Upper lobe of left lung (tissue), 6 donors: Measurements from ENCODE around the gene NOS1AP. TPM values are rescaled to one million over a fixed set of nuclear protein-coding genes. Genes with fewer than 3 reads are reported as not detected.

Experiments used
- ATAC-seq, 2 donors: fragments of 200-7000 bp; cut with Tn5 transposase; one replicate each; pipeline ENCODE4 v1.9.1; 2022; ENCODE audit warnings: mild to moderate bottlenecking in 2 of 2, moderate library complexity in 2 of 2; ENCODE audit not compliant: low FRiP score in 2 of 2
- DNase-seq, 2 donors: peaks; one replicate each; pipeline ENCODE4 v3.0.0-alpha.2; 2019 to 2020
- H3K27ac ChIP-seq, 4 donors: fragments of 200-600 bp; sonication (generic); one replicate each; pipeline ENCODE4 v1.5.1; 2016 to 2019
- H3K27me3 ChIP-seq, 4 donors: fragments of 200-600 bp; sonication (generic); one replicate each; pipeline ENCODE4 v1.5.1; 2017 to 2019
- H3K36me3 ChIP-seq, 4 donors: fragments of 200-600 bp; sonication (generic); one replicate each; pipeline ENCODE4 v1.5.1; 2016 to 2019
- H3K4me1 ChIP-seq, 4 donors: fragments of 200-600 bp; sonication (generic); one replicate each; pipeline ENCODE4 v1.5.1; 2018 to 2019
- H3K4me3 ChIP-seq, 4 donors: fragments of 200-600 bp; sonication (generic); one replicate each; pipeline ENCODE4 v1.5.1; 2017 to 2019; ENCODE audit warnings: mild to moderate bottlenecking in 2 of 4, moderate library complexity in 1 of 4
- H3K9me3 ChIP-seq, 4 donors: fragments of 200-600 bp; sonication (generic); one replicate each; pipeline ENCODE4 v1.5.1; 2018 to 2019
- EP300 ChIP-seq, 4 donors: sonication (generic); formaldehyde crosslinking; IDR thresholded peaks; one replicate each; pipeline ENCODE4 v1.5.1; 2017; ENCODE audit warnings: antibody characterized with exemption in 4 of 4, control low read depth in 2 of 4
- POLR2A ChIP-seq, 4 donors: fragments of 450-650 bp; IDR thresholded peaks; one replicate each; pipeline ENCODE4 v1.5.1; 2016 to 2017; ENCODE audit warnings: antibody characterized with exemption in 4 of 4, mild to moderate bottlenecking in 2 of 4
- POLR2AphosphoS5 ChIP-seq, 2 donors: sonication (generic); formaldehyde crosslinking; IDR thresholded peaks; one replicate each; pipeline ENCODE4 v1.5.1; 2017; ENCODE audit warnings: antibody characterized with exemption in 2 of 2
- WGBS, 2 donors: methylation state at CpG; one replicate each; pipeline ENCODE4 v1.1.5; 2017 to 2018; 5-methylcytosine and 5-hydroxymethylcytosine counted together
- total RNA-seq, 6 donors: library from RNA; depleted of rRNA in 4 of 6; stranded (reverse); fragments of >200 nt in 4 of 6; gene quantifications; one replicate each; pipeline versions ENCODE4 v1.1.0 to v1.2.1, GENCODE V29; 2016 to 2021
- TF ChIP-seq, protein P1 (sequence below), 6 experiments: fragments of 450-650 bp in 4 of 6; fragments of 200-600 bp in 2 of 6; sonication (generic) in 2 of 6; IDR thresholded peaks; one replicate each; pipeline ENCODE4 v1.5.1; 2016 to 2019; ENCODE audit warnings: antibody characterized with exemption in 6 of 6
- donor health status: DM: no; HTN: no; CAD: no; lungs with moderate emphysema.
- donor health status: DM: no; HTN: yes; CAD: no; lungs with severe emphysema.

NOS1AP gene
- total RNA-seq, 6 donors from 2014 or later = 5.3 to 16.4 (median 6.5) TPM

GRCh38 chr1:162204129-162204822, 134.8 kb downstream of the NOS1AP start:
- Histone ChIP-seq H3K36me3 (no peaks in the 10 kb centered on the region), H3K27ac (no peak overlapping the region), H3K27me3 (no peaks in the 10 kb centered on the region), H3K9me3 (no peaks in the 10 kb centered on the region), H3K4me3 (no peak overlapping the region), H3K4me1 (peaks cover 0 to 11% (median 9%) of the 10 kb centered on the region in 4 donors)
- DNase-seq = no peak
- no peak for TF ChIP-seq POLR2A (IDR thresholded peaks at IDR 0.05)
- no peak for TF ChIP-seq POLR2AphosphoS5 (IDR thresholded peaks at IDR 0.05)
- TF ChIP-seq, protein P1, sequence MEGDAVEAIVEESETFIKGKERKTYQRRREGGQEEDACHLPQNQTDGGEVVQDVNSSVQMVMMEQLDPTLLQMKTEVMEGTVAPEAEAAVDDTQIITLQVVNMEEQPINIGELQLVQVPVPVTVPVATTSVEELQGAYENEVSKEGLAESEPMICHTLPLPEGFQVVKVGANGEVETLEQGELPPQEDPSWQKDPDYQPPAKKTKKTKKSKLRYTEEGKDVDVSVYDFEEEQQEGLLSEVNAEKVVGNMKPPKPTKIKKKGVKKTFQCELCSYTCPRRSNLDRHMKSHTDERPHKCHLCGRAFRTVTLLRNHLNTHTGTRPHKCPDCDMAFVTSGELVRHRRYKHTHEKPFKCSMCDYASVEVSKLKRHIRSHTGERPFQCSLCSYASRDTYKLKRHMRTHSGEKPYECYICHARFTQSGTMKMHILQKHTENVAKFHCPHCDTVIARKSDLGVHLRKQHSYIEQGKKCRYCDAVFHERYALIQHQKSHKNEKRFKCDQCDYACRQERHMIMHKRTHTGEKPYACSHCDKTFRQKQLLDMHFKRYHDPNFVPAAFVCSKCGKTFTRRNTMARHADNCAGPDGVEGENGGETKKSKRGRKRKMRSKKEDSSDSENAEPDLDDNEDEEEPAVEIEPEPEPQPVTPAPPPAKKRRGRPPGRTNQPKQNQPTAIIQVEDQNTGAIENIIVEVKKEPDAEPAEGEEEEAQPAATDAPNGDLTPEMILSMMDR (IDR thresholded peaks at IDR 0.05) = no peak
- no peak for TF ChIP-seq EP300 (IDR thresholded peaks at IDR 0.05)
- WGBS, 2 donors = 53 to 63% methylated on average over 7 of the region's 7 CpGs
- no peak for ATAC-seq

- no peak for ATAC-seq
- 74 to 76% methylated on average over 1 of the region's 1 CpG for WGBS, 2 donors
- TF ChIP-seq, protein P1 (IDR thresholded peaks at IDR 0.05) = no peak
- TF ChIP-seq POLR2A (IDR thresholded peaks at IDR 0.05) = no peak
- no peak for TF ChIP-seq EP300 (IDR thresholded peaks at IDR 0.05)
- no peak for TF ChIP-seq POLR2AphosphoS5 (IDR thresholded peaks at IDR 0.05)
- no peak for DNase-seq
- Histone ChIP-seq H3K4me1 (peaks cover 0 to 11% (median 9%) of the 10 kb centered on the region in 4 donors), H3K9me3 (no peaks in the 10 kb centered on the region), H3K4me3 (no peak overlapping the region), H3K27ac (no peak overlapping the region), H3K27me3 (no peaks in the 10 kb centered on the region), H3K36me3 (no peaks in the 10 kb centered on the region)
These were observed 135.3 kb downstream of the NOS1AP start for GRCh38 chr1:162204823-162205155.

DNA sequence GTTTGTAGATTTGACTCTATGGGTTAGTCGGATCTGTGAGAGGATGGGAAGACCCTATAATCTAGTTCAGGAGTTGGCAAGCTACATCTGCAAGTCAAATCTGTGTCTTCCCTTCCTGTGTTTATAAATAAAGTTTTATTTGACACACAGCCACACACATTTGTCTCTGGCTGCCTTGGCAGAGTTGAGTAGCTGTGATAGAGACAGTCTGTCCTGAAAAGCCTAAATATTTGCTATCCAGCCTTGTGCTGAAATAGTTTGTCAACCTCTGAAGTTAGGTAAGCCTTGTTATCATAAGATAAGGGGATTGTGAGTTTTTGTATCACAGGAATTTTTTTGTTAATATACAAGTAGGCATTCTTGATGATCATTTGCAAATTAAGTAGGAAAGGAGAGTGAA, 136.8 kb downstream of the NOS1AP start:
- ATAC-seq = no peak
- WGBS, 2 donors = 85 to 90% methylated on average over 1 of the region's 1 CpG

GRCh38 chr1:162206749-162207635, 137.5 kb downstream of the NOS1AP start:
- Histone ChIP-seq H3K27ac (no peak overlapping the region), H3K4me3 (no peak overlapping the region), H3K9me3 (no peaks in the 10 kb centered on the region), H3K4me1 (peaks cover 0 to 11% (median 9%) of the 10 kb centered on the region in 4 donors), H3K27me3 (no peaks in the 10 kb centered on the region), H3K36me3 (no peaks in the 10 kb centered on the region)
- TF ChIP-seq POLR2A (IDR thresholded peaks at IDR 0.05) (no peak), POLR2AphosphoS5 (IDR thresholded peaks at IDR 0.05) (peak in 1 of 2 donors; percentile 19)
- TF ChIP-seq, protein P1 (IDR thresholded peaks at IDR 0.05) = peak in 2 of 6 experiments; percentile 10 to 27
- DNase-seq = peak in 1 of 2 donors; percentile 91
- ATAC-seq = peak; percentile 56 to 87
- WGBS, 2 donors = 48 to 49% methylated on average over 12 of the region's 12 CpGs

More for the DNA sequence above, 136.8 kb downstream of the NOS1AP start:
- TF ChIP-seq, protein P1 (IDR thresholded peaks at IDR 0.05) = no peak
- TF ChIP-seq POLR2A (IDR thresholded peaks at IDR 0.05) = no peak
- DNase-seq = no peak
- Histone ChIP-seq H3K4me3 (no peak overlapping the region), H3K27me3 (no peaks in the 10 kb centered on the region), H3K36me3 (no peaks in the 10 kb centered on the region), H3K4me1 (peaks cover 0 to 11% (median 9%) of the 10 kb centered on the region in 4 donors), H3K9me3 (no peaks in the 10 kb centered on the region), H3K27ac (no peak overlapping the region)
